Measurements from ENCODE around the gene TCERG1L.

The TCERG1L gene

GRCh38 chr10:131252567-131253276 is 58.8 kb downstream of the TCERG1L start:
- no peak for TF ChIP-seq CTCF (conservative IDR thresholded peaks at IDR 0.05; ENCODE audit: control insufficient read depth, insufficient read depth, low read depth, low read length)
- no peak overlapping the region for H3K4me3 ChIP-seq (ENCODE audit: control insufficient read depth, low read depth, low read length)
- no peak for DNase-seq (ENCODE audit: low read depth)

- no peak for DNase-seq (ENCODE audit: low read depth)
- no peak overlapping the region for H3K4me3 ChIP-seq (ENCODE audit: control insufficient read depth, low read depth, low read length)
- no peak for TF ChIP-seq CTCF (conservative IDR thresholded peaks at IDR 0.05; ENCODE audit: control insufficient read depth, insufficient read depth, low read depth, low read length)
These were observed 60.4 kb downstream of the TCERG1L start for GRCh38 chr10:131251146-131251541.

- no peak for TF ChIP-seq CTCF (conservative IDR thresholded peaks at IDR 0.05; ENCODE audit: control insufficient read depth, insufficient read depth, low read depth, low read length)
- no peak overlapping the region for H3K4me3 ChIP-seq (ENCODE audit: control insufficient read depth, low read depth, low read length)
- DNase-seq (ENCODE audit: low read depth): no peak
These were observed 60.9 kb downstream of the TCERG1L start for GRCh38 chr10:131250454-131251145.

DNA sequence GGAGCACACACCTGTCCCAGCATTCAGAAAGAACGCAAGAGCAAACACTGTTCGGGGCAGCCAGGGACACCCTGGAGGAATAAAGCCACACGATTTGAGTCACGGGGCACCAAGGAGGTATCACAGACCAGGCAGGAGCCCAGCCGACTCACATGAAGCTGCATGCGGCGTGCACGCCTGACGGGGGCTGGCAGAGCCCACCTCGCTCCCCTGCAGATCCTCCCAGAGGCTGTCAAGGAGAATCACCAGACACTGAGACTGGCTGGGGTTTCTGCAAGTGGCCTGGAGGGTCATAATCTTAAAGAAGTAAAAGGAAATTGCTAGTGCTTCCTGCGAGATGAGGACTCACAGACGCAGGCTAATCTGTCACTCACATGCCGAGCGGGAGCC is 61.6 kb downstream of the TCERG1L start:
- no peak overlapping the region for H3K4me3 ChIP-seq (ENCODE audit: control insufficient read depth, low read depth, low read length)
- no peak for DNase-seq (ENCODE audit: low read depth)
- no peak for TF ChIP-seq CTCF (conservative IDR thresholded peaks at IDR 0.05; ENCODE audit: control insufficient read depth, insufficient read depth, low read depth, low read length)

- TF ChIP-seq CTCF (conservative IDR thresholded peaks at IDR 0.05; ENCODE audit: control insufficient read depth, insufficient read depth, low read depth, low read length): no peak
- DNase-seq (ENCODE audit: low read depth): no peak
- no peak overlapping the region for H3K4me3 ChIP-seq (ENCODE audit: control insufficient read depth, low read depth, low read length)
These were observed 62.1 kb downstream of the TCERG1L start for GRCh38 chr10:131249238-131249954.

GRCh38 chr10:131248376-131249165 is 63.0 kb downstream of the TCERG1L start:
- TF ChIP-seq CTCF (conservative IDR thresholded peaks at IDR 0.05; ENCODE audit: control insufficient read depth, insufficient read depth, low read depth, low read length): no peak
- DNase-seq (ENCODE audit: low read depth): no peak
- H3K4me3 ChIP-seq (ENCODE audit: control insufficient read depth, low read depth, low read length): no peak overlapping the region

Data from fibroblast of mammary gland (primary cell).